GM19395 (cell line): ENCODE measurements around the gene ATP1B1.
A peak's percentile ranks its signal among the peaks of the same experiment; 100 is the strongest.

ENCODE experiments used
- ATAC-seq: cut with Tn5 transposase; IDR thresholded peaks from one replicate; pipeline ENCODE4 v1.9.1; 2021; ENCODE audit warnings: mild to moderate bottlenecking, moderate library complexity; ENCODE audit not compliant: unreplicated experiment

ATP1B1 gene

DNA sequence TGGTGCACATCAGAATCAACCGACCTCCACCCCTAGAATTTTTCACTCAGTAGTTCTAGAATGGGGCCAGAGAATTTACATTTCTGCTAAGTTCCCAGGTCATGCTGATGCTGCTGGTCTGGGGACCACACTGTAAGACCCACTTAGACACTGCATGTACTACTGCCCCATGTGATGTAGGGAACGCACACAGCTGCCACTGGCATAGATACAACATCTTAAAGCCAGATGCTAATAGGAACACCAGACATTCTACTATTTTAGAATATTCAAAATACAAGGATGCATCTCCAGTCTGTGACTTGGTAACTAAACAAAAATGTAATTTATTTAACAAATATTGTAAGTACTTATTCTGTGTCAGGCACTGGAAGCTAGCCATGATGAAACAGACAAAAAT lies 14.1 kb upstream of the ATP1B1 start:
- no peak for ATAC-seq

DNA sequence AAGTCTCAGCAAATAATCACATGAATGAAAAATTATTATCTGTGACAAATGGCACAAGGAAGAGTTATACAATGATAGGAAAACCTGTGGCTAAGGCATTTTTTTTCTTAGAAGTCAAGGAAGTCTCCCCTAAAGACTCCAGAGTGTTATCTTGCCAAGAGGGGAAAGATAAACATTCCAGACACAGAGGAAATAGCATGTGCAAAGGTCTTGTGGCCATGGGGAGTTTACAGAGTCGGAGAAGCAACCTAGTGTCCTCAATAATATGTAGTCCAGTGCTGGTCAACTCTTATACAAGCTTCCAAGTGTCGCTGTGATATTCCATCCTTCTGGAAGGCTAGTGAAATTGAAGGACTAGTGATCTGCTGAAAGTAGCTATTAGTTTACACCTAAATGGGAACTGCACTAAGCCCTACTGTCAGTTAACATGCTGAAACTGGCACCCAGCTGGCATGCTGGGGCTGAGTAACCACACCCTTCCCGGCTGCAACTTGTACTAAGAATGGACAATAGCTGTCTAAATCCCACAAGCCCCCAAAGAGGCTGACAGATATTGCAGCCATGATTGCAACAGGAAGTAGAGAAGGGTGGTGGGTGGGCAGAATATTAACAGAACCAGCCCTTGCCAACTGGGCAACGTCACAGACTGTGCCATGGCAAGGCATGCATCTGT lies 11.5 kb upstream of the ATP1B1 start:
- ATAC-seq = no peak

DNA sequence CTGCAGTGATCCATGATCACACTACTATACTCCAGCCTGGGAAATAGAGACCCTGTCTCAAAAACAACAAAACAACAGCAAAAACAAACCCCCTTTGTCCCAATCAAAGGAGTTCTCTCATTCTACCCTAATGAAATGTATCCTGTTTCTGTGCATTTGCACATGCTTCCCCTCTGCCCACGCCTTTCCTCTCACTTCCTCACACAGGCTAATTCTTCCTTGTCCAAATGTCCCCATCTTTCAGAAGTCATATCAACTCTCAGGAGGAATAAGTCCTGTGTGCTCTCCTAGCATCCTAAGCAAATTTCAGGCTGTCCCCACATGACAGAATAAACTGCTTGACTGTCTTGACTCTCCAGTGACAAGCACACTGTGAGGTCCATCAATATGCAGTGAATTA lies 8.1 kb upstream of the ATP1B1 start:
- ATAC-seq = no peak

DNA sequence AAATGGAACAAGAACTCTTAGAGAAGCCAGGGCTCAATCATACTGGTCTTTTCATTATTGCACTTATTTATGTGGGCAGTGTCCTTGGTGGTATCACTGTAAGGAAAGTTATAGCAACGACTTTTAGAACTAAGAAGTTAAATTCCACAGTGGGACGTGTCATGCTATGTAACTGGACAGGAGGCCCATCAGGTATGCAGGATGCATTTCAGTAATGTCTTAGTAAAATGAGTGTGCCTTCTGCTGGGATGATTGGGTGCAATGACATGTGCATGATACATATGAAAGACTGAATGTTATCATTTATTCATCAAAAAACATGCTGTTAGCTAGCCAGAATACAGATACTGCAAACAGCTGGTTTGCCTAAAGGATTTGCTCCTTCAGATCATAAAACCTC lies 6.9 kb upstream of the ATP1B1 start:
- no peak for ATAC-seq

DNA sequence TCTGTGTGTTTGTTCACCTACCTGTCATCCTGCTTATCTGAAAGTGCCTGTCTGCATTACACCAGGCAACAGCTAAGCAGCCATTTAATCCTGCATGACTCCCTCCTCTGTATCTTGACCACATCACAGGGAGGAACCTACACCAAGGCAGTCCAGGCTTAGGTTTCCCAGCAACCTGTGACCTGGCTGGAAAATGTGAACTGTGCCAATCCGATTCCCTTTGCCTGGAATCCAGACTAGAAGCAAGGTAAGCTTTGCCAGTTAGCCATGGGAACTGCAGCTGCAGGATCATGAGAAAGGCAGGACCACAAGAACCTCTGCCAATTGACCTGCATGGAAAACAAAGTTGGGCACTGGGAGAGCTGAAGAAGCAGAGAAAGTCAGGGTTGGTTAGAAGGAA lies 6.3 kb upstream of the ATP1B1 start:
- ATAC-seq = no peak

DNA sequence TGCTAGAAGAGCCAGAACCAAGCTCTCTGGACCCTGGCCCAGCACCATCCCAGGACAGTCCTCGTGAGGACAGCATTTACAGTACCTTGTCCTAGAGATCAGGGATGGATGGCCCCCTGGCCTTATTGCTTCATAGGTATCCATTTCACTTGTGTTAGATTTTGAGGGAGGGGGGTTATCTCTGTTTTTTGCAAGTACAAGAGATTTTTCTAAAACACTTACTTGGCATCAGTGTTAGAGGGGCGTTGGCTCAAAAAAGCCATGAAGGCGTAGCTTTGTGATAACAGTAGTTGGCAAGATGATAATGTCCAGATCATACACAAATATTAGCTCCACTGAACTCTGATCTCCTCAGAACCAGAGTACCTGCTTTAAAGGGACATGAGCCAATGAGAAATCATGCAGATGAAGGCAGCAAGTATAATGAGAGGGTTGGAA lies 5.8 kb upstream of the ATP1B1 start:
- no peak for ATAC-seq

DNA sequence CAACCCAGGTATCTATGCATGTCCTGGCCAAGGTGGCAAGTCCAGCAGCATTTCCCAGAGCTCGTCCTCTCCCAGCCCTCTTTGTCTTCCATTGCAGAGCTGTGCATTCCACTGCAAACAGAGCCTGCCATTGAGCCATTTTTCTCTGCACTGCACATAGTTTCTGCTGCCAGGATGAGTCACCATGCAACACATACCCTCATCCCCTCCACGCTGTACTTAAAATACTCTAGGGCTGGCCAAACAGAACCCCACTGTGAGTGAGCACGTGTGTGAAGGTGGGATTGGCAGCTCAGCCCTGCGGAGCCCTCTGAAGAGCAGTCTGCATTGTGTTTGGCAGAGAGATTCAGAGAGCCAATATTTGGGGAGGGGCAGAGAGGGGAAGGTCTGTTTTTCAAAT lies 3.9 kb upstream of the ATP1B1 start:
- no peak for ATAC-seq

DNA sequence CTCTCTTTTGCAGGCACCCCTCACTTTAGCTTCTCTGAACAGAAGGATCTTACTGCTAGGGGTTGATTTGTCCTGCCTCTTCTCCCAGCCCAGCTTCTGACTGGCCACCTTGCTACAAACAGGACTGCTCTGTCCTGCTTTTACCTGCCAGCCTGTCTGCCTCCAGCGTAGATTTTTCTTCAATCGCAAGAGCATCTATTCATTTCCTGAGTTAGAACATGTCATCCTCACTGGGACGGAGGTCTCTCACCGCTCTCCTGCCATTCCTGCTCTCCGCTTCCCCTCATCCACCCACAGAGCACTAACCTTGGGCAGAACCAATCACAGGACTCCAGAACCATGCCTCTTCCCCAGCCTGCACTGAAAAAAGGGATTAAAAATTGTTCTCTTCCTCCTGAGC lies 3.5 kb upstream of the ATP1B1 start:
- ATAC-seq = no peak

DNA sequence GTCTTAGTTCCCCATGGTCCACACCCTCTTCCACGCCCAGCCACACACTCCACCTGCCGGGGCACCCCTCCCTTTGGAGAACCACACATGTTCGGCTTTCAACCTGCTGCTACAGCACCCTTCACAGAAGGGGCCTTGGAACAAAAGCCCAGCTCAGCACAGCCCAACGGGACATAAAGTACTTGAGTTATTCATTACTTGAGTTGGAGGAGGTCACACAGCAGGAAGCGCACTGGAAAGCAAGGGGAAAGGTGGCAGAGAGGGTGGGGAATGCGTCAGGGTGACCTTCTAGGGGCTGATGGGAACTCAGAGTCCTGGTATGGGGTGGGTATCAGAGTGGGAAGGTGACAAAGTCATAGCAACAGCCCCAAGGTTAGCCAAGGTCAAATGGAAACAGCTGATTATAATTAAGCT lies 3.0 kb upstream of the ATP1B1 start:
- ATAC-seq = no peak

DNA sequence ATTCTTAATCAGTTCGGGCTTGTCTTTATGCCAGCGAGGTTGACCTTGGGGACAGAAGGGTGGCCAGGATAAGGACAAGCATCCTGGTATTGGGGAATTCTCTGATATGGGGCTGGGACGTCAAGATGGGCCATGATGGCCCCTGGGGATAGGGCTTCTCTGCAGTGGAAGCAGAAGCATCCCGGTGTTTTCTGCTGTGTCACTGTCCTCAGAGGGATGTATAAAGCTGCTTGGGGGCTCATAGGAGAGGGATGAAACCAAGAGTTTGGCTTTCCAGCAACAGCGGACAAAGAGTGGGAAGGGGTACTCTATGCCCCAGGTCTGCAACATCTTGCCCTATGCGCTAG lies 1.4 kb upstream of the ATP1B1 start:
- ATAC-seq = no peak

DNA sequence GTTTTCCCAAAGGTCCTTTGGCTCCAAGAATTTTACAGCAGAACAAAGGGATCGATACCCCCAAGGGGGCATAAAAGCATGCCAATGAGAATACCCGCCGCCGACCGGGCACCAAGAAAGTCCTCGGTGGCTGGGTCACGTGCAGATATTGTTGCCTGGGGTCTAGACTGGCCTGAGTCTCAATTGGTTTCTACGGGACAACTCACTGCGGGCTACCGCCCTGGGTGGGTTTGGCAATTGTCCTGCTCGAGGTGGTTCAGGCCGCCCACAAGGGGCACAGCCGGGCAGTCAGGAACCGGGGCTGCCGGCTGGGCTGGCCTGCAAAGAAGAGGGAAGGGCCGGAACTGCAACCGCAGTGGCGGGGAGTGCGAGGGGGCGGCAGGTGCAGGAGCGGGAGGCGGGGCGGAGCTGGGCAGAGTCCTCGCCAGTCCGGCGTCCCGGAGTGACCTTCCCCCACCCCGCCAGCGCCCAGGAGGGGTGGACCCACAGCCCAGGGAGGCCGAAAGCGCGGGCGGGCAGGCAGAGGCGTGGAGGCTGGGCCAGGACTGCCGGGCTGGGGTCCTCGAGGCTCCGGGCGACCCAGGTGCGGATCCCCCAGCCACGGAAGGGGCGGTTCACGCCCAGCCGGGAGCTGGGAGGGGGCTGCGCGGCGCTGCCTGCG lies 926 bp upstream of the ATP1B1 start:
- ATAC-seq = peak; percentile 38

DNA sequence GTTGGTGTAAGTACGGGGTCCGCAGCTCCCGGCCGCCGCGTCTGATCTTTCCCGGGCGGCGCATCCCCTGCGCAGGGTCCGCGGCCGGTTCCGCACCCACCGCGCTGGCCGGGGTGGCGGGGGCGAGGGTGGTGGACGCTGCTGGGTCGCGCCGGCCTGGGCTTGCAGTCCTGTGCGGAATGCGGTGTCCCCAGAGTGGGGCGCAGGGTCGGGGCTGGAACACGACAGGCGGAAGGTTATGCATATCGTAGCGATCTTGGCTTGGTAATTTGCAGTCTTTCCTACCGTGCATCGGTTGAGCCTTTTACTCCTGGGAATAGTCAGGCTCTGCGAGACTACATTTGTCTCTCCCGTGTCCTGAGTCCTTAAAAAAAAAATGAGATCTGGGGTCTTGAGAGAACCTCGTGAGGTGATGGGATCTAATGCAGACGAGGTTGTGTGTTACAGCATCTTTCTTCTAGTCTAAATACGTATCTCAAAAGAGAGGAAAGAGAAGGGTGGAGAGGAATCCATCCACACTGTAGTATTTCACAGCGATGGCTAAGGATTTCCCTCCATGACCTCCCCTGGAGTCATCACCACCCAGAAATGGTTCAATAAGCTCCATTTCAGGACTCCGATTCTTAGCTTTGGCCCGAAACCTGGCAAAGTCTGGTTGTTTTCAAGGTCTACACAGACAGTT lies 572 bp downstream of the ATP1B1 start:
- peak; percentile 7 for ATAC-seq

DNA sequence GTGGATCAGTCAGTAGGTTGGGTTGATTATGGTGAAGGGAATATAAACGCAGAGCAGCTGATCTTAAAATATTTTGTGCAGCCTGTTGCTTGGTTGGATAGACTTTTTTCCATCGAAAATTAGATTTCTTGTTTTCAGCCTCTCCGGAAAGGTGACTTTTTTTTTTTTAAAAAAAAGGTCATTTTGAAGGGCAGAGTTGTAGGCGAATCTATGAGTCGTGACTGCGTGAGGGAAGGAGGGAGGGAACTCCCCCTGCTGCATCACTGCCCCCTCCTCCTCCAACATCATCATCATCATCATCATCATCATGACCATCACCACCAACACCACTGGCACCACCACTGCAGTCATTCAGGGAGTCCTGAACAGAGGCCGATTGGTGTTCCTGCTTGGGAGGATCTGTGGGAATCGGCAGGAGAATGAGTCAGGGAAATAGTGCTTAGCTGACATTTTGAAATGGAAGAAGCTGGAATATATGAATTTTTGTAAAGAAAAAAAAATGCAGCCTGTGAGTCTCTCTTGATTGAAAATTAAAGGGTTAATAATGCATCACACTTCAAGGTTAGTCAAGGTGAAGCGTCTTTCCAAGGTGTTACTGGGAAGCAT lies 1.2 kb downstream of the ATP1B1 start:
- no peak for ATAC-seq

DNA sequence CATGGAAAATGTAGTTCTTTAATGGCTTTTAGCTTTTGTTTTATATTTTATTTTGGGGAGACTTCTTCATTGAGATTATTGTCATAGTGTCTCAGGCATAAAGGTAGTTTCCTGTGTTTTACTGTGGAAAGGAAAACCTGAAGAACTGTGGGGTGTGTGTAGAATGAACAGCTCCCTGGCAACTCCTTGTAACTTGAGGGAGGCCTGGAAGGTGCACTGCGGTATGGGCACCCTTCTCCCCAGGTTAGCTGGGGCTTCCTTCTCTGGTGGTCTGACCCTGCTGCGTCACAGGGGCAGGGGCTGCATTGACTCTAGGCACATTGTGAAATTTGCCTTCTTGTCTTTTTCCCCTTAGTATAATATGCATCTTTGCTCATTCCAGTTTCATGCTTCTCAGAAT lies 1.7 kb downstream of the ATP1B1 start:
- ATAC-seq = no peak

DNA sequence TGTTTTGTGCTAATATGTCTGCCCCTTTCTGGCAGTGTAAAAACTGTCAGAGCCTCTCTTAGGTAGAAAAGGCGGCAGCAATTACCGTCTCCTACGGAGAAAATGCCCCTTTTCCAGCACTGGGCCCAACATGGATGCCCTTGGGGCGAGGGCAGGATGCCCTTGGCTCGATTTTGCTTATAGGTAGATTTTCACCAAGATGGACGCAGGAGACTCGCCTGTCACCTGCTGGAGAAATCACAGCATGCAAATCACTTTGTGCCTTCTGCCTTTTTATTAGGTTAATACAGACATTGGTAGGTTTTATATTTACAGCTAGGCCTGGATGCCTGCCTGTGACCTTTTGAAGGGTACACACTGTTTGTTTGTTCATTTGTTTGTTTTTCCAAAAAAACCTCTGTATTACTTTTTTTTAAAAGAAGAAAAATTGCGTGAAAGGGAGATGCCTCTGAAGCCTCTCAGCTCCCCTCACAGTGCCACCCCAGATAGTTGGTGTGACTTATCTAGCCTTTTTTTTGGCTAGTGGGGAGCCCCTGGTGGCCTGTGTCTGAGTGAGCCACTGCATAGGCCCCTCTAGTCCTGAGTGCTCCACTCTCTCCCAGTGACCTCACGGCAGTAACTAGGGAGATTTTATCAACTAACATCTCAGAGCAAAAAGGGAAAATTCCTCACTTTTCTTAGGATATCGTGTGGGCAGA lies 2.5 kb downstream of the ATP1B1 start:
- ATAC-seq = no peak

DNA sequence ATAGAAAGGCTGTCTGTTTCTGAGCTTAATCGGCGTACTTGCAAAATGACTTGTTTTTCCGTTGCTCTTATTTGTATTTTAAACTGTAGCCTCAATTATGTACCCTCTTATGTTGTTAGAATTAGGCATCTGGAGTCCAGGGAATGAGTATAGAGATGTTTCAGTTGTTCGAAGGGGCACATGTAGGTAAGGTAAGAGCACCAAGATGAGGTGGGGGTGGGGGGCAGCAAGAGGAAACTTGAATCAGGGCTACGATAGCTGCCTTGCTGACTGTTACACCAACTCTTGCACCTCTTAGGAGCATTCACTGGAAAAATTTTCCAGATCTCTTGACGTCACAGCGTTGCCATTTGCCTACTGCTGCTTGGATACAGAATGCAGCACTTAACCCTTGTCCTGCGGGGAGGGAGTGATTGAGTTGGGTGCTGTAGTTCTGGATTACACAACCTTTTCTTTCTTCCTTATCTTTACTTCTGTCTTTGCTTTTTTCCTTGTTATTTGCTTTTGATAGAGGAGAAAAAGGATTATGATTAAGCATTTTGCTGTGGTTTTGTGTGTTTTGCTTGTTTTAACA lies 3.2 kb downstream of the ATP1B1 start:
- ATAC-seq = no peak

DNA sequence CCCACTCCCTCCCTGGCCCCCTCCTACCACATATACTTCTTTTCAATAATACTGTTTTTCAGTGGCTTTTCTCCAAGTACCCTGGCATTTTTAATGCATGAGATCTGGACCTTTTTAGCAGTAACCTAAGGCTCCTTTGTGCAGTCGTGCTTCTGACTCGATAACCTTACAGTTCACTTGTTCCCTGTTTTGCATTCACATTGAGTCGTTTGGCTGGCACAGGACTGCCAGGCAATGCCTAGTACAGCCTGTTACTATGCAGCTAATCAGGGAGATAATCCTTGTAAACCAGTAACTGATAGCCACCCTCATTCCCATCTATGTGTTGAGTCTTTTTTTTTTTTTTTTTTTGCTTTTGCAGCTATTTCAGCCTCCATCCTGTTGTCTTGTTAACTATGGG lies 3.7 kb downstream of the ATP1B1 start:
- ATAC-seq = no peak

DNA sequence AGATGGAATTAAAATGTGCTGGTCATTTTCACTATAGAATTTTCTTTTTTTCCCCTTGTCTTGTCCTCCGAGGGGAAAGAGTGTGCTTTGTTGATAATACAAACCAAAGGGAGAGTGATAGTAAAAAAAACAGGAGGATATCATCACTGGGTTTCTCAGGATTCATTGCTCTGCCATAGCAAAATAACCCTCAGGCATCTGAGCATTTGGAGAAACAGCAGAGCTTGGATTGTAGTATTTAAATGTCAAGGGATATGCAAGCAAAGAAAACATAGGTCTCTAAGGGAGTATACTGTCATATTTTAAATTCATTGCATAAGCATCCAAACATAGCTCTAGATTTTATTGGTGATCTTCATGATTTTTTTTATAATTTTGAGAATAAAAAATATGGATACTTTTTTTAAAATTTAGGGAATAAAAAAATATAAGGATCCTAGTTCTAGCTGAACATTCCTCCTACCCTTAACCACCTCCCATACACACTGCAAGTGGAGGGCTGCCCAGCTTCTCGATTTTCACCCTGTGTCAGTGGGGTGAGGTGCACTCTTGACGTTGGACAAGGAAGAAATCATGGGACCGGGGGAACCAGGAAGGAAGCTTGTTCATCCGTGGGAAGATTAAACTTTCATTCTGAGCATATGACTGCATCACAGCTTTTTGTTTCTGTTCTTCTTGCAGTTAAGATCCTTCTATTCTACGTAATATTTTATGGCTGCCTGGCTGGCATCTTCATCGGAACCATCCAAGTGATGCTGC lies 4.4 kb downstream of the ATP1B1 start:
- no peak for ATAC-seq

DNA sequence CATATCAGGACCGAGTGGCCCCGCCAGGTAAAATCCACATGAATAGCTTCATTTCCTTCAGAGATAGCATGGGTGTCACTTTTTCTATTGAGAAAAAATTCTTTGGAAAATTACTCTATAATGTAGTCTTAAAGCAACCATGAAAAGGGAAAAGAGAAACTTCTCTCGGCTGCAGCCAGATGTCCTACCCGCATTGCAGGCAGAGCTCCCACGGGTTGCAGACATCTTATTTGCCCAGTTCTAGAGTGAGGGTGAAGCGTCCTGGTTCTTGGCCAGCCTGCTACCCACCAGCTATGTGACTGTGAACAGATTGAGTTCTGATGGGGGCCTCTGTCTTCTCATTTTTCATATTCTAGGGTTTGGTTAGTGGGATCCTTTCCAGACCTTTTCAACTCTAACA lies 5.0 kb downstream of the ATP1B1 start:
- ATAC-seq = no peak

DNA sequence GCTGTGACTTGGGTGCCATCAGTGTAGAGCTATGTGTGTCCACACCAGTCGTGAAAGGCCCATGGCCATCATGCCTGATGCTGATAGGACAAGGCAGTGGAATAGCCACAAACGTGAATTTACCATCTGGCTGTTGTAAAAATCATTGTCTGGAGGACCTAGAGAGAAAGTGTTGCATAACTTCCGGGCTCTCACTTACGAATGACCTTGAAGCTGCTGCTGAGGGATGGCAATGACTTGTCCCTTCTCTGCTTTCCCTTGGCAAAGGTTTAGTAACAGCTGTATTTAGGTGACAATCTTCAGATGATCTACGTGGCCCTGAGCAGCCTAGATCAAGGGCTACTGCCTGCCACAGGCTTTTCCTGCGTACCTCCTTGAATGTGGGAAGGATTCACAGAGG lies 5.8 kb downstream of the ATP1B1 start:
- ATAC-seq = no peak
